NCI-H1092 (cell line): ENCODE measurements around the gene ARHGAP25.
A peak's percentile ranks its signal among the peaks of the same experiment; 100 is the strongest.
"Not testable (repeated sequence)": the region's sequence is repeated elsewhere in the genome, so short reads cannot be mapped to it uniquely, and the experiment has no call there.

Source experiments
- DNase-seq: peaks from one replicate; lab custom pipeline; 2025; lab: John Stamatoyannopoulos, UW

ARHGAP25 gene

DNA sequence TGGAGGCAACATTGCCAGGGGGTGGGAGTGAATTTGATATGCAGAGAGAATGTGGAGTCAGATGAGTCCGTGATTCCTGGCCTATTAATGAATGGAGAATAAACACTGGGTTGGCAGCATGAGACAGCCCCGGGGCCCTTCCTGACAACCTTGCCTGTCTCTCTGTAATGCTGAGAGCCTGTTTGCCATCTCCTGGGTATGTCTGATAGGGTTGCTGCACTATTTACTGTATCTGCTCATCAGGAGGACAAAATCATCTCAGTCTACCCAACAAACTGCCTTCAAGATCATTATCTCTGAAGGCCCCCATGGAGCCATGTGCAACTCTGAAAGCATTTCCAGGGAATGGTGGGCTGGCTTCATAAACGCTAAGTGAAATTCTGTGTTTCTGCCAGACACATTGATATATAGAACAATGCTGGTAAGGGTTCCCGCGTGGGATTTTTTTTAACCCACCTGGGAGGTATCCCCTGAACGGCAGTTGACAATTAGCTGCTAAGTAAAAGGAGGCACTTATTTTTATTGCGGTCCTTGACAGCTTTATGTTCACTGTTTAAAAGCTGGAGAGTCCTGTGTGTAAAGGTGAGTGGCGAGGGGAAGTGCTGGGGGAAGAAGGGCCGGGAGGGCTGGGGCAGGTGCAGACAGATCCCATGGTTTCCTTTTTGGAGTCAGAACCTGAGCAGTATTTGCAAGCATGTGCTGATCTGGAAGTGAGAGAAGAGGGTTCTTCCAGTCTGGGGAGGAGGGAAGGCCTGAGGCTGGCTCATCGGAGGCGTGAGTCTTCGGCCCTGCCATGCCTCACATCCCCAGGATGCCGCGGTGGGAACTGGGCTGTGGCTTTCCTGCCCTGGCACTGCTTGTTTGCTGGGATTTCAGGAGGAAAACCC, 64.8 kb downstream of the ARHGAP25 start:
- DNase-seq = peak; percentile 28

DNA sequence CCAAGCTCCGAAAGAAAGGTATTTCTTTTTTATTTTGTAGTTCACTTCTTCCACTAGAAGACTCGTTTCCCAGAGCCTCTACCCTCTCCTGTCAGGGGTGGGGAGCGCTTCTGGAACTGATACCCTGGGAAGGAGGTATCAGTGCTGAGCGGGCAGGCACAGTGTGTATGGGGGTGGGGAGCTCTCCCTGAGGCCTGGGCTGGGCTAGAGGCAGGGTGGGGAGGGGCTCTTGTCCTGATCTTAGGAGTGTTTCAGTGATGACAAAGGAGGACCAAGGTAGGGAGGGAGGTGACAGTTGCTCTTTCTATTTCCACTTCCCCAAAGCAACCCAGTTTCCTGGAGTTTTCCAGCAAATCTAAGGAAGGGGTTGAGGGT, 65.4 kb downstream of the ARHGAP25 start:
- DNase-seq = no peak

DNA sequence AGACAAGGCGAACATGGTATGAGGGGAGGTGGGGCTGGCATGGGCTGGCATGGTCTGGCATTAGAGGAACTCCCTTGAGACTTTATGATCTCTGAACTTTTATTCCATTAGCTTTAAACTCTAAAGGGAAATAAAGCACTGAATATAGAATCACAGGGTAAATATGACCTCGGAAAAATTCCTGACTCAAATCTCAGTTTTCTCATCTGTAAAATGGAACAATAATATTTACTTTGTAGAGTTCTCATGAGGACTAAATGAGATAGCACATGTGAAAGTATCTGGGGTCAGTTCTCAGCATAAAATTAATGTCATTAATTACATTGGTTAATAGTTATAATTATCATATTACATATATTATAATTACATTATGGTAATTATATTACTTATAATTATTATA, 65.9 kb downstream of the ARHGAP25 start:
- no peak for DNase-seq

DNA sequence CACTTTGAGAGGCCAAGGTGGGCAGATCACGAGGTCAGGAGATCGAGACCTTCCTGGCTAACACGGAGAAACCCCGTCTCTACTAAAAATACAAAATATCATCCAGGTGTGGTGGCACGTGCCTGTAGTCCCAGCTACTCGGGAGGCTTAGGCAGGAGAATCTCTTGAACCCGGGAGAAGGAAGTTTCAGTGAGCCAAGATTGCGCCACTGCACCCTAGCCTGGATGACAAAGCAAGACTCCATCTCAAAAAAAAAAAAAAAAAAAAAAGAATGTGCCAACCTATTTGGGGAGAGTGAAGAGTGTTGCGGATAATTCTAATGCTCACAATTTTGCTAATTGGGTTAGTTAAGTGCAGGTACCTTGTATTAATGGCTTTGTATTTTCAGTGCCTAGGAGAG, 67.5 kb downstream of the ARHGAP25 start:
- not testable (repeated sequence) for DNase-seq

DNA sequence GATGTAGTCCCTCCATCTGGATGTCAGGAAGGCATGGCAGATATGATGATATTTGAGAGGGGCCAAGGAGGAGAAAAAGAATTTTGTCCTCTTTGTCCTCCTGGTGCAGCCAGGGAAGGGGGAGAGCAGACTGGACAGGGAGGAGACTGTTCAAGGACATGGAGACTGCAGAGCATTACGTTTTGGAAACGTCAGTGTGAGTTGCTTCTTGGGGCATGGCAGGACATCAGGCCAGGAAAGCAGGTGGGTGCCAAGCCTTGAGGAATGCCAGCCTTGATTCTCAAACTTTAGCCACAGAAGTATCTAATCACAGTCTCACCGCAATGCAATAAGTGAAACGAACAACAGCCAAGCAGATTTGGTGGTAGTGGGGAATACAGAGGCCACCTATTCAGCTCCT, 70.4 kb downstream of the ARHGAP25 start:
- no peak for DNase-seq

DNA sequence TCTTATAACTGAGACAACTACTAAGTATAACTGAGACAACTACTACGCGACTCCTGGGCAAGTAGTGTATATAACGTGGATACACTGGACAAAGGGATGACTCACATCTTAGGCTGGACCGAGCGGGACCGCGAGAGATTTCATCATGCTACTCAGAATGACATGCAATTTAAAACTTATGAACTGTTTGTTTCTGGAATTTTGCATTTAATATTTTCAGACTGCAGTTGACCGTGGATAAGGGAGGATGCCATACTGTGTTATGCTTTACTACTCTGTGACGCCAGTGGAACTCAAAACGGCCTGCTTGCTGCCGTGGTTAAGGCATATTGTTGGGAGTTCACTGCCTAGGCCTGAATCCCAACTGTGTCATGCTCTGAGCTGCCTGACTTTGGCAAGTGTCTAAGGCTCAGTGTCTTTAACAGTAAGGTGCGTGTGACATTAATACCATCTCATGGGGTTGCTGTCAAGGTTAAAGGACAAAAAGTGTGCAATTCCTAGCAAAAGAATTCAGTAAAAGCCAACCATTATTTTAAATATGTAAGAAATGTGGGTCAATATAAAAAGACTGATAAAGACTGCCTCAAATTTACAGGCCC, 72.0 kb downstream of the ARHGAP25 start:
- DNase-seq = no peak

DNA sequence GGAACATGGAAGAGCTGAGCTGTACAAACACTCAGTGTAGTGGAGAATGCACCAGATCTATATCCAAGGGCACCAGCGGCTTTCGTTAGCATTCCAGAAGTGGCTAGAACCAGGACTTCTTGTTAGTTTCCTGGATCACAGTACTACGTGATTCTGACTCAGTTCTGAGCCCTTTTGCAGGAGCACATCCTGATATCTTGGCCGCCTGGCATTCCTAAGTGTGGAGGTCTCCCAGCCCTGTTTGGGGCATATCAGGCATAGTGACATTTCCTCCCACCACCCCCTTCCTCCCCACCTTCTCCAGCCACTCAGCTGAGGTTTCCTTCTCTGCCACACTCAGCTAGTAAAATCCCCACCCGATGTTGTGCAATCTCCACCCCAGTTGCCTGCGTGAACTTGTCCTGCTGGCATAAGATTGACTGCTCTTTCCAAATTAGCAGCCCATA, 73.2 kb downstream of the ARHGAP25 start:
- no peak for DNase-seq

DNA sequence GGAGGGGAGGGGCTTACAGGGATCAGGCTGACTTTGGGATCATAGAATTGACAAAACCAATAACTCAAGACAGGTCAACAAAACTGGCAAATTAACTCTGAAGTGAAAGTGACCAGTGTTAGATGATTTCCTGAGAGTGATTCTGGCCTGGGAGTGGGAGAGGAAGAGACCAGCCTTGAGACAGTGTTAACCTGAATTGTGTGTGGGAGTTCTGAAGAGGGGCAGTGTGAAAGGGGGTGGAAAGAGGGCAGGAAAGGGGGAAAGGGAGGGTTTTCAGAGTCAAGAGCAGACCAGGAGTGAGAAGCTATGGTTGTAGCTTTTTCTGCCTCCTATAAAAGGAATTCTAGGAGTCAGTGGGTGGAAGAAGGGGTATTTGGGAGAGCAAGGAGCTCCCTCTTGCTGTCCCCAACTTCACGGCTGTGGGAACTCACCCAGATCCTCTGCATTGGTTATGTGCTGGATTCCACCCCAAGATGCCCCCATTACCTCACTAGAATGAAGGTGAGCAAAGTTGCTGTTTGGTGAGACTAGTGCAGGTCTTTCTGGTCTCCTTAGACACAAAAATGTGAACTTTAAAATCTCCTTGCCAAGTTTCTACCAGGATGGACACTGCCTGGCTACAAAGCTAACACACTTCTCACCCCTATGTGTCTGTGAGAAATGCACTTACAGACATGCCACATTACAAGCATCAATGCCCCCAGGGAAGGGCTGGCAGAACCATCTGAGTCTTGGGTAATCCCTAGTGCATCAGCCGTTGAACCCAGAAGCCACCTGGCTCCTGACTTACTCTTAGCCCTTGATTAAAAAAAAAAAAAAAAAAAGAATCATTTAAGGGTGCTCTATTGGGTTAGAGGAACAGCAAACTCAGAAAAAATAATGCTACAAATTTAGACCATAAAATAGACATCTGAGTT, 75.0 kb downstream of the ARHGAP25 start:
- no peak for DNase-seq

DNA sequence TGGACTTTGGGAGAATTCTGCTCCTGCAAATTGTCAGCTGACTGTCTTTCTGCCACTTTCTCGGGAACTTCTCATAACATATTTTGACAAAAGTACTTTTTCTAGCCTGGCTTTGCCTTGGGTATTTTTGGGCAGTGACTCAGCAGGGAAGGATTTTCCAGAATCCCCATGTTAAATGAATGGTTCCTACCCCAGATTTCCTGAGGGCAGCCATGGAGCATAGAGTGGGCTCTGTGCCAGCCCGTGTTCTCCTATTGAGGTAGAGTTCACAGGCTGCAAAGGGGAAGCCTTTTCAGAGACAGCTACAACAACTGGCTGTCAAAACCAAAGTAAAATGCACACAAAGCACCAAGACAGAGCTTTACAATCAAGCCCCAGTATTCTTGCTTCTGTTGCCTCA, 76.8 kb downstream of the ARHGAP25 start:
- DNase-seq = no peak

DNA sequence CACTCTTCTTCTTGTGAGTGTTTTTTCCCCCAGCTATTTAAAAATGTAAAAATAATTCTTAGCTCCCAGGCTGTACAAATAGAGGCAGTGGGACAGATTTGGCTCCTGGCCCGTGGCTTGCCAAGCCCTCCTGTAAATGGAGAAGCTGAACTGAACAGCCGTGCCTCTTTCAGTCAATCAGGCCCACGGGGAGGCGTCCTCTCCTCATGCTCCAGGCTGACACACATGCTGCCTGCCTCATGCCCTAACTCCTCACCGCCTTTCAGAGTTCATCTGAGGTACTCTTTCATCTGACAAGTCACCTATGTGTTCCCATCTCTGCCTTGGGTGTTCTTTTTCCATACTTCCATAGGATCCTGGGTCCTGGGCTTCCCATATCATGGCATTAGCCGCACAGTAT, 77.6 kb downstream of the ARHGAP25 start:
- peak; percentile 9 for DNase-seq

DNA sequence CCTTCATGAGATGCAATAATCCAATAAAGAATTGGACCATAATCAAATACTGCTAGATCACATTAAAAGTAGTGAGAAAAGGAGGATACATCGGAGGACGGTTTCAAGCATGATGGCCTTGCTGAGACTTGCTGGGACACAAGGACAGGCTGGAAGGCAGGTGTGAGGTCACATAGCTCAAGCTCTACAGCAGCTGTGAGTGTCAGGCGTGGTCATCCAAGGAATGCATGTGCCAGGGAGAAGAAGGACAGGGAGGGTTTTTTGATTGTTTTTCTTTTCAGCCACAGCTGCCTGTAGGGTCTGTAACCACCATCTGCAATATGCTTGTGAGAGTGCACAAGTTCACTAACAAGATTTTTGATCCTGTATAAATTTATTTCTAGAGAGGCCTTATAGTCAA, 79.0 kb downstream of the ARHGAP25 start:
- no peak for DNase-seq

DNA sequence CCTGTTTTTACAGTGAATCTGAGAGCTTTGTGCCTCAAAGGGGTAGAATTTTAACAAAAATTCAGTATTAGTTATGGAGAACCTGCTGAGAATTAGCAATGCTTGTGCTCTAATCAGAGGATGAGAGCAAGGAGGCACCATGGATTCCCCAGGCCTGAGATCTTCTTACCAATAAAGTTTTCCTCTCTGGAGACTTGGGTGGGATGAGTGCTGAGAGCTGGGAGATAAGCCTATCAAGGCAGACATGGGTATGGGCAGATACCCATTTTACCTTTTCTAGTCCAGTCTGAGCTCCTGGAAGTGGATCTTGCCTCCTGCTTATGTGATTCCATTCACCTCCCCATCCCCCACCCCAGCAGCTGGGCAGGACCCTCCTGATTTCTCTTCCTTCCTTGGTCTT, 82.7 kb downstream of the ARHGAP25 start:
- DNase-seq = no peak

DNA sequence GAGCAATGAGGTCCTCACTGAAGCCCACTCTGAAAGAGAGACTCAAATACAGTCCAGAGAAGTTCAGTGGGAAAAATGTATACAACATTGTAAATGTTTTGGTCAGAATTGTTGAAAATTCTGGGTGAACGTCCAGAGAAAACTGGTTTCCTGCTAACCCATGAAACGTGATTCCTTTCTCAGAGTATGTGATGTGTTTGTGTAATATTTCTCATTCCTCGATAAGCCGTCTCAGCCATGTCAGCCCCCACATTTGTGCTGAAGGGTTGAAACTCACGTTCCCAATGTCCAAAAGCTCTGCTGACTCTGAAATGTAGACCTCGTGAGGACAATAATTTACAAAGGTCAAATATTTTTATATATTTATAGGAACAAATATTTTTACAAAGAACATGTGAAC, 84.9 kb downstream of the ARHGAP25 start:
- DNase-seq = no peak

DNA sequence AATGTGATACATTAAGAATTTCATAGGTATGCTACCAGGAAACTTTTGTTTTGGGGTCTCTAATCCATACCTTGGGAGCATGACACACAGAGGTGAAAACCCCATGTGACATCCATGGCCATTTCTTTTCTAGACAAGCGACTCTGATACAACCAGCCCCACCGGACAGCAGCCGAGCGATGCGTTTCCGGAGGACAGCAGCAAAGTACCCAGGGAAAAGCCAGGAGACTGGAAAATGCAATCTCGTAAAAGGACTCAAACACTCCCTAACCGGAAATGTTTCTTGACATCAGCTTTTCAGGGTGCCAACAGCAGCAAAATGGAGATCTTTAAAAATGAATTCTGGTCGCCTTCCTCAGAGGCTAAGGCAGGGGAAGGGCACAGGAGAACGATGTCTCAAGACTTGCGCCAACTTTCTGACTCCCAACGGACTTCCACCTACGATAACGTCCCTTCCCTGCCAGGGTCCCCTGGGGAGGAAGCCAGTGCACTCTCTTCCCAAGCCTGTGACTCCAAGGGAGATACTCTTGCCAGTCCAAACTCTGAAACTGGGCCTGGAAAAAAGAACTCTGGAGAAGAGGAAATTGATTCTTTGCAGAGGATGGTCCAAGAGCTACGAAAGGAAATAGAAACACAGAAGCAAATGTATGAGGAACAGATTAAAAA, 87.7 kb downstream of the ARHGAP25 start:
- DNase-seq = no peak

DNA sequence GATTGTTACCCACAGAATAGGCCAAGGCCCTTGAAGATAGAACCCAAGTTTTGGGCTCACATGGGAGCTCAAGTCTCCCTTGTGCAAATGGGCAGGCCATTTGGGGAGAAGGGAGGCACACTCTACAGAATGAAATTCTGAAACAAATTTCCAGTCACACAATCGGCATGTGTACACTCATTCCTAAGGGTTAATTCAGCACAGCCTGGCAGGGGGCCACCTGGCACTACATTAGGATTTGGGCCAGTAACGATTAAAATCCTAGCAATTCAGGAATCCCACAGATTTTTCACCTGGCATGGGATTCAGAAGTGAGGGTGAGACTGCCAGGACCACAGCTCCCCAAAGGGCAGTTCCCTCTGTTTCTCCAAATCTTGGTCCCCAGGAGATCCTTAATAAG, 90.2 kb downstream of the ARHGAP25 start:
- DNase-seq = no peak

DNA sequence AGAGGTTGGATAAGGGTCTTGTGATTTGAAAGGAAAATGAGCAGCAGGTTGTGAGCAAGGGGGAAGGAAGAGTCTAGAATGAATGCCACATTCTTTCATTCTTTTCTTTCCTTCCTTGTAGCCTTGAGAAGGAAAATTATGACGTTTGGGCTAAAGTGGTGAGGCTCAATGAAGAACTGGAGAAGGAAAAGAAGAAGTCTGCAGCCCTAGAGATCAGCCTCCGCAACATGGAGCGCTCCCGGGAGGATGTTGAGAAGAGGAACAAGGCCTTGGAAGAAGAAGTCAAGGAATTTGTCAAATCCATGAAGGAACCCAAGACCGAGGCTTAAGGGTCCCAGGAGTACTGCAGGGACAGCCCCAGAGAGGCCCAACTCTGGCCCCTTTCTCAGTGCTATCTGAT, 91.3 kb downstream of the ARHGAP25 start:
- no peak for DNase-seq

DNA sequence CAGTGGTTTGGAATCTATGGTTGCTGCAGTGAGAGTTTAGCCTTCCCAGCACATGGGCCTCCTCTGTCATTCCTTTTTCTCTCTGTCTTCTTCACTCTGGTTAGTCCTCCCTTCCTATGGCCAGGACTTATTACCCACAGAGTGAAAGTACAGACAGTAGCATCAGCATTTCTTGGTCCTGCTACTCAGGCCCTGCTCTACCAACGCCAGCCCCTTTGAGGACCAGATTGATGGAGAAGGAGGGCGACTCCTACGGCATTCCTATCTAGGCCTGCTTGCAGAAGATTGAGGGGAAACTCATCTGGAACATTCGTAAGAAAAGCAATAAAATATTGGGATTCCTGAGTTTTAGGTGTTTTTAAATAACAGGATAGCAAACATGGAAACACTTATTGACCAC, 93.1 kb downstream of the ARHGAP25 start:
- DNase-seq = no peak

DNA sequence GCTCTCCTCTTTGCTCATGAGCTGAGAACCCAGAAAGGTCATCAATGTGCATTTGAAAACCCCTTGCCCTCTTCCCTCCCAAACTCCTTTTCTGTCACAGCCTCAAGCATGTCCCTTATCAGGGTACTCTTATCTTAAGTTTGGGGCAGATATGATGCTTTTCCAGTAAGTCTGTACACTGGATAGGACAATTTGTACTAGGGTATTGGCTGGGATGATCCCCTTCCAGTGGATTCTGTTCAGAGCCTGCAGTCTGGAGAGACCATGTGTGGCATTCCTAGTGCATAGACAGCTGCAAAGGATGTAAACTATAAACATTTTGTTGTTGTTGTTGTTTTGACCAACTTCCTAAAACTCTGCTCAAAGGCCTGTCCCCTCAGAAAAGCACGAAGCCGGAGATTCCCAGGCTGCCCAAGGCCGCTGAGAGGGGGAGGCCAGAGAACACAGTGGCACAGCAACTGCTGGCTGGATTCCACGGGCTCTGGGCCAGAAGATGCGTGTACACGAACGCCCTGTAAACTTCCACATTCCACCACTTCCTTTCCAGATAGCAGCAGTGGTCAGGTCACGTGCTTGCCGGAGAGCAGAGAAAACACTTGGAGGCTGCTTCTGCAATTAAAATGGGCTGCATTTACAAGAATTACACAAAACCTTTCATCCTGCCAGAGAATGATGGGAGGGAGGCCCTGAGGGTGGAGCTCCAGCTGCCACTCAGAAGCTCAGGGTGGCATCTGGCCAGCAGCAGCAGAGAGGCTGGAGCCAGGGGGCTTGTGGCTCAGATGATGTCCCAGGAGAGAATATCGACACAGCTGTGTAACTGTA, 94.5 kb downstream of the ARHGAP25 start:
- DNase-seq = no peak

DNA sequence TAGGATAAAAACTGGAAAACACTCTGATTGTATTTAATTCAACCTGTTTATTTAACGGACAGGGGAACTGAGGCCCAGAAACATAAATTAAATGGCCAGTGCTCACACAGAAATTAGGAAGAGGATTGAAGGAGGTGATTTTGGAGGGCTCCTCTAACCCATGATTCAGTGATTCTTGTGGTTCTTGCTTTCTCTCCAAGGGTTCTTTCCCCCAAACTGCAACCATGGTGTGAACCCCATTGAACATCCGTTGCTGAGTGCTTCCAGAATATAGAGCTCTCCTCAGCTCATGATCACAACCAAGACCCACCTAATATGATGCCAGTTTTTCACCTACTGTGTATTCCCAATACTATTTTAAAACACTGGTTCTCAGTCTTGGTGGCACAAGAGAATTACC, 95.1 kb downstream of the ARHGAP25 start:
- DNase-seq = no peak

DNA sequence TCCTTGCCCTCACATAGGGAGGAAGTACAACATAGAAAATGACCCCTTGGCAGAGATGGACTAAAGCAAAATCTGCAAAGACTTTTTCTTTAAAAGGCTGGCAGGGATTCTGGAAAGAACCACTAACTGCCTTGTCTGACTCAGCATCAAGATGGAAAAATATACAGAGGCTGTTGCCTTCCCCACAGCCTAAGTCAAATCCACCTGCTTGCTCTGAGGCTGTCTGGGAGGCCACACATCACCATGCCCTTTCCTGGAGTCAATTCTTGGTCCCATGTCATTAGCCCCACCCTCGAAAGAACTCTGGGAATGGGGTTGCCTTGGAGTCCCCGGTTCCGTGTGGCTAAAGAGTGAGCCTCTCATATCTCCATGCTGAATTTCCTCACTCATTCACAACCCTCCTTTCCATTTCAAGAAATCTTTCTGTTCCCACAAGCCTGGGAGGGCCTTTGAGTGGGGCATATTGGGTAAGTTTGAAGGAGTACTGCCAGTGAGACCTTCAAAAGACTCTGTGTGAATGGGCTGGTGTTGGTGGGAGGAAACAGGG, 97.1 kb downstream of the ARHGAP25 start:
- no peak for DNase-seq
